Measurements from ENCODE around the gene SLC6A4.

DNA sequence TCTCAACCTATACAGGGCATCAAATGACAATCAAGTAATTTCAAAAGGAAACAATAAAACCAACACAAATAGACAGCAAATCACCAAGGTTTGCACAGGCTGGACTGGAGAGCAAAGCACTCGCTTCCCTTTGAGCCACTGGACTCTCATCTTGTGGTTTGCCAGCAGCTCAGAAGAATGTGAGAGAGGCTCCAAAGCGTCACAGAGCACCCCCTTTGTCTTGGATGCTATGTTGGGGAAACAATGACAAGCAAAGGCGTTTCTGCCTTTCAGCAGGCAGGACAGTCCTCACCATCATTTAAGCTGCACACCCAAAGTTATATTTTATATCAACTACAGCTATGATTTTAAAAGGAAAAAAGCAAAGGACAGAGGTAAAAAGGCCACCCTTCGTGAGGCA is 13.2 kb downstream of the SLC6A4 start:
- TF ChIP-seq POLR2A (IDR thresholded peaks at IDR 0.05): no peak
- no peak for TF ChIP-seq CTCF (IDR thresholded peaks at IDR 0.05)
